Thyroid gland (tissue), 4 donors: Measurements from ENCODE around the gene FAN1.

ENCODE experiments used
- CTCF ChIP-seq, 6 experiments: fragments of 200-600 bp in 3 of 6; fragments of 450-650 bp in 3 of 6; sonication (generic) in 3 of 6; IDR thresholded peaks; one replicate each; pipeline ENCODE4 v1.5.1; 2016 to 2019; ENCODE audit warnings: antibody characterized with exemption in 6 of 6, mild to moderate bottlenecking in 2 of 6, inconsistent platforms in 1 of 6, moderate library complexity in 1 of 6
- POLR2A ChIP-seq, 2 donors: fragments of 450-650 bp; IDR thresholded peaks; one replicate each; pipeline ENCODE4 v1.6.1; 2017; ENCODE audit warnings: antibody characterized with exemption in 2 of 2, mild to moderate bottlenecking in 2 of 2, moderate library complexity in 1 of 2

GRCh38 chr15:30978328-30978727, 74.6 kb downstream of the FAN1 start:
- no peak for TF ChIP-seq POLR2A (IDR thresholded peaks at IDR 0.05)
- no peak for TF ChIP-seq CTCF (IDR thresholded peaks at IDR 0.05)
